Neural cell (in vitro differentiated cells): Measurements from ENCODE around the gene SULT1A2.

Experiments used
- CTCF ChIP-seq: fragments of 450-650 bp; IDR thresholded peaks from 2 replicates; pipeline ENCODE4 v1.5.1; 2014; ENCODE audit warnings: antibody characterized with exemption, mild to moderate bottlenecking, moderate library complexity; ENCODE audit not compliant: poor library complexity, severe bottlenecking
- REST ChIP-seq: IDR thresholded peaks from 2 replicates; pipeline ENCODE4 v1.6.1; 2012; ENCODE audit warnings: borderline replicate concordance

- TF ChIP-seq CTCF (no peak), REST (no peak)
These were observed 13.1 kb upstream of the SULT1A2 start, which contains the start of gene SULT1A1 for GRCh38 chr16:28609631-28610594.
